H1 (cell line): ENCODE data around the gene CNTN5. TPM values are rescaled to one million over a fixed set of nuclear protein-coding genes. Genes with fewer than 3 reads are reported as not detected.

Experiments used
- CREB1 ChIP-seq: IDR thresholded peaks from 2 replicates; pipeline ENCODE4 v1.6.1; 2012; ENCODE audit warnings: inconsistent platforms
- HDAC2 ChIP-seq, 2 experiments: fragments of 300-600 bp in 1 of 2; sonication (generic) in 1 of 2; IDR thresholded peaks; 2 replicates each; pipeline ENCODE4 v1.6.1; 2011 to 2012; ENCODE audit warnings: low read depth in 2 of 2, low read length in 2 of 2, mild to moderate bottlenecking in 2 of 2, moderate library complexity in 2 of 2, borderline replicate concordance in 1 of 2, inconsistent platforms in 1 of 2
- JUND ChIP-seq: IDR thresholded peaks from 2 replicates; pipeline ENCODE4 v1.6.1; 2011; ENCODE audit warnings: mild to moderate bottlenecking, improper control_type of control experiment, low read length
- NANOG ChIP-seq: IDR thresholded peaks from 2 replicates; pipeline ENCODE4 v1.6.1; 2011; ENCODE audit warnings: low read length, low read depth, mild to moderate bottlenecking, inconsistent platforms; ENCODE audit not compliant: insufficient read depth, poor library complexity, severe bottlenecking
- POLR2A ChIP-seq, 2 experiments: IDR thresholded peaks; 1 replicate in 1 of 2; 2 replicates in 1 of 2; pipeline ENCODE4 v1.6.1; 2011; ENCODE audit warnings: low read depth in 2 of 2, low read length in 2 of 2, mild to moderate bottlenecking in 2 of 2; ENCODE audit errors: control extremely low read depth in 1 of 2
- SP1 ChIP-seq: IDR thresholded peaks from 2 replicates; pipeline ENCODE4 v1.6.1; 2011; ENCODE audit warnings: low read depth, low read length
- polyA plus RNA-seq, 7 experiments: library from polyadenylated mRNA; depleted of rRNA in 3 of 7; stranded (reverse) in 5 of 7; unstranded in 2 of 7; fragments of >200 nt in 5 of 7; fragments of 200-250 nt in 2 of 7; gene quantifications; 1 replicate in 5 of 7; 2 replicates in 1 of 7; 4 replicates in 1 of 7; pipeline versions ENCODE4 v1.2.1 to v1.2.3, GENCODE V29; 2011 to 2013; ENCODE audit warnings: missing spikeins in 2 of 7, mixed read lengths in 2 of 7
- total RNA-seq: library from RNA; stranded (reverse); fragmentation: NEBNext Ultra II Directional; extraction: Animal tissue kit (Norgen Biotek cat#: 25700); gene quantifications from 2 replicates; pipeline ENCODE4 v1.2.1, GENCODE V29; 2021

Gene CNTN5
- total and polyA plus RNA-seq, 2 of the 8 experiments (the other 6 are each of a cell fraction or from before 2014, with no cell fraction given), result not detected

- TF ChIP-seq HDAC2 (IDR thresholded peaks at IDR 0.05; ENCODE audit: borderline replicate concordance in 1 of 2, low read depth in 2 of 2, low read length in 2 of 2) (no peak), NANOG (no peak), POLR2A (IDR thresholded peaks at IDR 0.05; ENCODE audit: control extremely low read depth in 1 of 2, low read depth in 2 of 2, low read length in 2 of 2) (no peak), JUND (no peak), SP1 (no peak), CREB1 (no peak)
Measured at GRCh38 chr11:100133114-100133513, 1112.4 kb downstream of the CNTN5 start (continued).
